ENCODE results near the gene CTCFL. TPM values are rescaled to one million over a fixed set of nuclear protein-coding genes. Genes with fewer than 3 reads are reported as not detected.
"Not testable (repeated sequence)": the region's sequence is repeated elsewhere in the genome, so short reads cannot be mapped to it uniquely, and the experiment has no call there.

CTCFL gene
- total RNA-seq, 1 donor from 2014 or later: not detected

DNA sequence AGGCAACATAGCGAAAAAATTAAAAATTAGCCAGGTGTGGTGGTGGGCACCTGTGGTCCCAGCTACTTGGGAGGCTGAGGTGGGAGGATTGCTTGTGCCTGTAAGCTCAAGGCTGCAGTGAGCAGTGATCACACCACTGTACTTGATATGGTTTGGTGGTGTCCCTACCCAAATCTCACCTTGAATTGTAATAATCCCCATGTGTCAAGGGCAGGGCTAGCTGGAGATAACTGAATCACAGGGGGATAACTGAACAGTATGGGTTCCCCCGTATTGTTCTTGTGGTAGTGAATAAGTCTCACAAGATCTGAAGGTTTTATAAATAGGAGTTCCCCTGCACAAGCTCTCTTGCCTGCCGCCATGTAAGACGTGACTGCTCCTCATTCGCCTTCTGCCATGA is 52.5 kb downstream of the CTCFL start:
- intact Hi-C loops (cut with micrococcal nuclease); ATAC-seq; DNase-seq: not testable (repeated sequence)

DNA sequence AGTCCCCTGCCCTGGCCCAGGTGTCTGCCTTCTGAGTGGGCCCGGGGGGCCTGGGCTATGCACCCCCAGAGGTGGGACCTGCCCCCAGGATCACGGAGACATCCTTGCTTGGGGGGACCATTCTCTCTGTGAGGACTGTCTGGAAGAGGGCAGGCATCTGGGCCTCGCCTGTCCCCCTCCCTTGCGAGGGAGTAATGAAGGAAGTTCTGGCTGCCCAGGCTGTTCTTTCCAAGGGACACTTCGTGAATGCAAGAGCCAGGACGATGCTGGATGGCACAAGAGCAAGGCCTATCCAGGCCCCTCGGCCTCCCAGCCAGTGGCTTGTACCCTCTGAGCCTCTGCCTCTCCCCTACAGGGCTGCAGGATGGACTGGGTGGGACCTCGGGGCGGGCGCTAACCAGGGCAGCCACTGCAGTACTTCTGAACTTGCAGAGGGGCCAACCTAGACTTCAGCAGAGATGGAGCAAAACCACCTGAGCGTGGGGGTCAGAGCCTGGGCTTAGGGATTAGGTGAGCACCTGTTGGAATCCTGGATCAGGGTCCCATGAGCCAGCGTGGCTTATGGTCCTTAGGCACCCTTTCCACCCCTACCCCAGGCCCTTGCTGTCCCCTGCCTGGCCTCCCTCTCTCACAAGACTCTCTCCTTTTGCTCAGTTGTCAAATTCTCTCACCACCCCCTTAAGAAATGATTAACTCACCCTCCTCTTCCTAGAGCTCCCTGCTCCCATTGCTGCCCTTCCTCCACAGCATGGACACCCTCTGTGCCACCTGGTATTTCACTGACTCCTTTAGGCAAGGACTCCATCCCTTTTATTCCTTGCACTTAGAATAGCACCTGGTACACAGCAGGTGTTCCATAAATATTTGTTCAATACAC is 53.2 kb downstream of the CTCFL start:
- DNase-seq (no peak), ATAC-seq (no peak)
- intact Hi-C loops (cut with micrococcal nuclease): no loop called here

DNA sequence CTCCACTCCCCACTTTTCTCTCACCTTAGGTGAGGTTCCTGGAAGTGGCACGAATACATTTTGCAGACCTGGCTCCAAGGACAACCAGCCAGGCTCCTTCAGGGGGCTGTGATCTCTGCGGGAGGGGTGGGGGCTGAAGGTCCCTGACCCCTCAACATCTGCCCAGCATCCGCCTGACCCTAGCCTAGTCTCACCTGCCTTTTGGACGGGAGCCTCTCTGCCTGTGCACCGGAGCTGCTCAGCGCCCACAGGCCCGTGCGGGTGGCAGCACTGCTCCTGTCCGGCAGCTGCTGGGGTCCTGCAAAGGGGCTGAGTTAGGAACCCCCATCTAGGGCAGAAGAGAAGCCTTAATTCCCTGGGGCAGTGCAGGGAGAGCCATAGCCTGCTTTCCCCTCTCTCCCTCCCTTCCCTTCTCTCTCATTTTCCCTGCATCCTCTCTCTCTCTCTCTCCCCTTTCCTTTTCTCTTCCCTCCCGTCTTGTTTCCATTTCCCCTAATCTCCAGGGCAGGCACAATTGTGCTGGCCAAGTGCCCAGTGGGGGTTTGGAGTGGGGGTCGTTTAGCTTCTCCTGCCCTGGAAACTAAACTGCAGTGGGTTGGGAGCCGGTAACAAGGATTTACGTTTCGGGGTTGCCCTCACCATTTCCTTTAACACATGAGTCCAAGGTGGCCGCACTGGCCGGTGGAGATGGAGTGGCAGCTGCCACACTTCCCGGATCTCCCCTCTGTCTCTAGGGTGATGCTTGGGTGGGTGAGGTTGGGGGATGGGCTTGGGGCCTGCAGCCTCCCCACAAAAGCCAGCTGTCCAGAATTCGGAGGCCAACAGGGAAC is 54.1 kb downstream of the CTCFL start:
- intact Hi-C loops (cut with micrococcal nuclease): no loop called here
- ATAC-seq: no peak
- no peak for DNase-seq

DNA sequence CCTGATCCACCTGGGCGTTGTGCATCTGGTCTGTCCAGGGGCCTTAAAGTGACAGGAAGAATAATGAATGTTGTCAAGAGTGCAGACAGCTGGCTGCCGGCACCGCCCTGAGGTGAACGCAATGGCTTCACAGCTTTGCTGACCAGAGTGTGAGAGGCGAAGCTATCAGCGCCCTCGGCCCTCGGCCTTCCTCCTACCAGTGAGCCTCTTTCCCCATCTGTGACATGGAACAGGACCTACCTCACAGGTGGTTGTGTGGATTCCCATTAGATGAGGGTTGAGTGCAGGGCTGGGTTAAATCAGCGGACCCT is 54.8 kb downstream of the CTCFL start:
- intact Hi-C loops (cut with micrococcal nuclease): no loop called here
- DNase-seq: no peak
- no peak for ATAC-seq

DNA sequence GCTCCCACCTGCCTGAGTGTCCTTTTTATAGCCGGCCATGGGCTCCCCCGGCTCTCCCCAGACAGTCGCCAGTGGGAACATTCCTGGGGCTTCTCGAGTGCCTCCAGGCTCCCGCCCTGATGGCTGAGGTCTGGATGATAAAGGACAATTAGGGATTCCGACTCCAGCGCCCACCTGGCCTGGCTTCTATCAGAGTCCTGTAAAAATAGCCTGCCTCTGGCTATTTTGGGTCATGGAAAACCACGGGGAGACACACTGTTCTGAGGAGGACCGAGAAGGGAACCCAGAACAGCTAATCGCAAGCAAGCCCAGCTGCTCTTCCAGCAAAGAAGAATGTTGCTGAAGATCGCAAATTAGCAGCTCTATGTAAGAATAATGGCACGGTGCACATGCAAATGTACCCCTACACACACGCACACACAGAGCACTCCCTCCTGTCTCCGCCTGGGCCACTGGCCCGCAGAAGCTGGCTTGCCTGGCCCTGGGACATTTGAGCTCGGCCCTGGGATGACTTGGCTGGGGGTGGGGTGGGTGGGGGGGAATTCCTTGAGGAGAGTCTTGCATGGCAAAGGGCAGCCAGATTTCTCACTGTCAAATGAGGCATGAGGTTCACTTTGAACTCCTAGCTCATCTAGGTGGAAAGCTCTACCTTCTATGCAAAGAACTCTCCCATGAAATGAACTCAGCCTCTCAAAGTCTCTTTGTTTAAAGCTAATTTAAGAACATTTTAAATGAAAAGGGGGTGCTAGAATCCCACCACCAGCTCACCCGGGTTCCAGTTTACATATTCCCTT is 55.3 kb downstream of the CTCFL start:
- DNase-seq (peak; percentile 83), ATAC-seq (peak; percentile 93)
- intact Hi-C loops (cut with micrococcal nuclease): no loop called here

DNA sequence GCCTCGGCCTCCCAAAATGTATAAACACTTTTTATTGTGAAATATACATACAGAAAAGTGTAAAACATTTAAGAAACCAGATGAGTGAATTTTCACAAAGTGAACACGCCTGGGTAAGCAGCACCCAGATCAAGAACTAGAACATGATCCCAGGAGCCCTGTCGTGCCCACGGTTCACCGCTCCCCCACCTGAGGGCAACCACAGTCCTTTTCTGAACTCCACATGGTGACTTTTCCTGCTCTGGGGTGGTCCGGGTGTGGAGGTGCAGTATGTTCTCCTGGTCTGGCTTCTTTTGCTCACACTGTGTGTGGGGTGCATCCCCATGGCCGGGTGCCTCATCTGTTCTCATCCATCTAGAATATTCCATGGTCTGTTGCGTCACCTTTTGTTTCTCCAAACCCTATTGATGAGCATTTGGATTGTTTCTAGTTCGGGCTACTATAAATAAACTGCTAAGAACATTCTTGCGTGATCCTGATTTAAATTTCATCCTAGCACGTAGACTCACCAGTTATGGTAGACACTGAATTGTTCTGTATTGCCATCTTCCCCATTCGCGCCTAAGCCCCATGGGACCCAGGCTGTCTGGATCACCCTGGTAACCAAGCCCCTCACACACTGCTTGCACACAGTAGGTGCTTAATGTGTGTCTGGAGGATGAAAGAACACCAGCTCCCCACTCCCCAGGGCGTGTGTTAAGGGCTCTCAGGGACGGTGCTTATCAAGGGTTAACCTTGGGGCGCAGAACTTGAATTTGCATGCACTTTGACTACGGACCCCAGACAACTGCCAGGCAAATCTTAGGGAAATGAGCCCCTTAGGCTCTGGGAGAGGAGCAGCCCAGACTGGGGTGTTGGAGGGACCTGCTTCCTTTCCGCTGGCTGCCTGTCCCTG is 56.2 kb downstream of the CTCFL start:
- intact Hi-C loops (cut with micrococcal nuclease): no loop called here
- ATAC-seq (peak; percentile 1), DNase-seq (no peak)

DNA sequence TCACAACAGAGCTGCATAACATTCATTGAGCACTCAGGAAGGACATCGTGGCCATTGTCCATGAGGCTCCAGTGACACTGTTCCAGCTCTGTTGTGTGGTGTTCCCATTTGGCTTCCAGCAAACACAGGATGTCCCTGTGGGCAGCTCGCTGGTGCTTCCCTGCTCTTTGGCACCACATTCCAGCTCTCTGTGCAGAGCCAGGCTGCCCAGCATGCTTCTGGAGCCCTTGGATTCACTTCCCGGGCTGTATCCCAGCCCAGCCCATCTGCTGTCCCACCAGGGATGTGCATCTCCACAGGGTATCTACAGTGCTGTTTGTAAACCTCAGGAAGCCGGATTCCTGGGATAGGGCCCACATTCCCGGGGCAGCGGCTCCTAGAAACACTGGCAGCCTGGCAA is 57.2 kb downstream of the CTCFL start:
- intact Hi-C loops (cut with micrococcal nuclease): no loop called here
- ATAC-seq (peak; percentile 32), DNase-seq (no peak)

DNA sequence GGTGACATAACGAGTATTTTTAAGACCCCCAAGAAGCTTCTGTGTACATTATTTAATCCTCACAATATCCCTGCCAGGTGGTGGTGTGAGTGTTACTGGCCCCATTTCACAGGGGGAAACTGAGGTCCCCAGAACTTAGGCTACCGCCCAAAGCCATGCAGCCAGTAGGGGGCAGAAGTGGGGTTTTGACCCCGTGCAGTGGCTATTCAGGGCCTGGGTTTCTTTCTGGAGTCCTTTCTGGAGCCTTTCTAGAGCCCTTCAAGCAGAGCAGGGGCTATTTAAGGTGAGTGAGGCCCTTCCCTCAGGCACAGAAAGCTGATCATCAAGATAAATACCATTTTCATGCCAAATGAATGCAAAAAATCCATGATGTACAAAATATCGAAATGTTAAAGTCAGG is 59.0 kb downstream of the CTCFL start:
- no peak for DNase-seq
- ATAC-seq: no peak
- intact Hi-C loops (cut with micrococcal nuclease): no loop called here

DNA sequence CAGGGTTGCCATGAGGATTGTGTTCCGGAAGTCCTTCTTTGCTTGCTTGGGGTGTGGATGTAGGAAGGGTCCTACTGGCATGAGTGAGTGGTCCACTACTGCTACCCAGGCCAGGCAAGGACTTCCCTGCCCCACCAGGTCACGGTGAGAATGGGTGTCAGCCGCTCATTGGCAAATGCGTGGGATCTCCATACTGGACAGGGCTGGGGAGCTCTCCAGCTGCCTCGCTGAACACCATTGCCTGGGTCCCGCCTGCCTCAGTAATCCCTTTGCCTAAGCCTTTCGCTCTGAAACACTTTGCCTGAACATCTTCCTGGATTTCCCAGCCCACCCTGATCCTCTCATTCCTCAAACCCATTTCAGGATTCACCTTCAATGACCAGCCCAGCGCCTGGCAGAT is 59.5 kb downstream of the CTCFL start:
- ATAC-seq (no peak), DNase-seq (no peak)
- intact Hi-C loops (cut with micrococcal nuclease): no loop called here

DNA sequence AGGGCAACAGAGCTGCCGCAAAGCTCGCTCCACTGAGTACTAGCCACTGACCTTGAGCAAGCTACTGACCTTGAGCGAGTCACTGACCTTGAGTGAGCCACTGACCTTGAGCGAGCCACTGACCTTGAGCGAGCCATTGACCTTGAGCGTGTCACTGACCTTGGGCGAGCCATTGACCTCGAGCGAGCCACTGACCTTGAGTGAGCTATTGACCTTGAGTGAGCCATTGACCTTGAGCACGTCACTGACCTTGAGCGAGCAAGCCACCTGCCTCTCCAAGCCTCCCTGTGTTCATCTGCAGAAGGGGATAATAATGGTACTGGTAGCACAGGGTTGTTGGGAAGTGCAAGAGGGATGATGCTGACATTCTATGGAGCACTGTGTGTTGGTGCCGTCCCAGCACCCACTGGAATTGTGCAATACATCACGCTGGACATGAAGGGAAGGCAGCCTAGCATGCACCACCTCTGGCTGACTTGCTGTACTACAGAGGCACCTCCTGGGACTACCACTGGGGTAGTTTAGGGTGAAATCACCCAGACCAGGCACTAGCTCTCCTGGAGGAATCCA is 60.2 kb downstream of the CTCFL start:
- intact Hi-C loops (cut with micrococcal nuclease): no loop called here
- DNase-seq (no peak), ATAC-seq (no peak)

DNA sequence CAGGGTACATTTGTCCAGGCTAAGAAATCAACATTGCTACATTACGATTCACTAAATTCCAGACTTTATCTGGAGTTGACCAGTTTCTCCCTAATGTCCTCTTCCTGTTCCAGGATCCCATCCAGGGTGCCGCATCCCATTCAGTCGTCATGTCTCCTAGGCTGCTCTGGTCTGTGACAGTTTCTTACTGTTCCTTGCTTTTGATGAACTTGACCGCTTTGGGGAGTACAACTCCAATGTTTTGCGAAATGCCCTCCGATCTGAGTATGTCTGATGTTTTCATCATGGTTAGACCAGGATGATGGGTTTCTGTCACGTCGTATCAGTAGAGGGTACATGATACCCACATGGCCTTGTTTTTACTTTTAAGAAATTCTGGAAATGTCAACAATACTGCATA is 62.2 kb downstream of the CTCFL start:
- ATAC-seq (no peak), DNase-seq (no peak)
- intact Hi-C loops (cut with micrococcal nuclease): no loop called here

DNA sequence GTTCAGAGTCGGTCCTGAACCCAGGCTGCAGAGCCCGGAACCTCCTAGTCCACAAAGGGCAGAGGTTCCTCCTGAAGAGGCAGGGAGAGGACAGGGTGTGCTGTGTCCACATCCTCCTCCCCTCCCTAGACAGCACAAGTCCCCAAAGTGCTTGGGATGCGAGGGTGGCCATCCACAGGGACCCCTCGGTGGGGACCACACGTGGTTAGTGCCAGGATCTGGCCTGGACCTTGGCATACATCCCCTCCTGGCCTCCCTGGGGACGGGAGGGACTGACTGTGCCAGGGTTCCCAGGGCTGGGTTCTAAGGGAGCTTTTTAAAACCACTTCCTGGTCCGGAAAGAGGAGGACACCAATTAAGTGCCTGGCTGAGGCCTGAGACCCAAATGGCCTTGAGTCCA is 63.2 kb downstream of the CTCFL start:
- intact Hi-C loops (cut with micrococcal nuclease): no loop called here
- DNase-seq: no peak
- ATAC-seq: no peak

DNA sequence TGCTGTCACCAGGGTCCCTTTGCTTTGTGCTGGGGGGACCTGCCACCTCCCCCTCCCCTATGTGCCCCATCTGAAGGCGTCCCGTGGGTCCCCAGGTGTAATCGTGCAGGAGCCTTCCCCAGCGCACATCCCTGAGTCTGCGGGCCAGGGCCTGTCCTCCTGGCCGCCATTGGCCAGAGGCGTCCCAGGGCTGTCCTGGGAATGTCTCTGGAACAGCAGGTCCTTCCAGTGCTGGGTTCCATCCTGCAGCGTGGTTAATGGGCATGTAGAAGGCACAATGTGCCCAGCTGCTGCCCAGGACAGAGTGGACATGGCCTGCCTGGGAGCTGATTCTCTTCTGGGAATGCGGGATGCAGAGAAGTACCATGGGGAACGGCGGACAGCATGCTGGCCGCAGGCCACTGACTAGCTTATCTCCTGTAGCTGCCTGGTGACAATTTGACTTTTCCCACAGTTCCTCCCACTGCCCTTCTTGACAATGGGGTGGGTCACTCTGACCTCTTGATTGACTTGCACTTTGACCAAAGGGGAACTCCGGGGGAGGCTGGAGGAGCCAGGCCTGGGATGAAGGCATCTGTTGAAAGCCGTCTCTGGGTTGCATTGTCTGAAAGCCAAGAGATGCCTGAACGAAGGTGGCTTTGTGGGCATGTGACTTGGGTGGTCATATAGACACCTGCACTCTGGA is 64.0 kb downstream of the CTCFL start:
- ATAC-seq: peak; percentile 71
- intact Hi-C loops (cut with micrococcal nuclease): no loop called here
- peak; percentile 61 for DNase-seq

DNA sequence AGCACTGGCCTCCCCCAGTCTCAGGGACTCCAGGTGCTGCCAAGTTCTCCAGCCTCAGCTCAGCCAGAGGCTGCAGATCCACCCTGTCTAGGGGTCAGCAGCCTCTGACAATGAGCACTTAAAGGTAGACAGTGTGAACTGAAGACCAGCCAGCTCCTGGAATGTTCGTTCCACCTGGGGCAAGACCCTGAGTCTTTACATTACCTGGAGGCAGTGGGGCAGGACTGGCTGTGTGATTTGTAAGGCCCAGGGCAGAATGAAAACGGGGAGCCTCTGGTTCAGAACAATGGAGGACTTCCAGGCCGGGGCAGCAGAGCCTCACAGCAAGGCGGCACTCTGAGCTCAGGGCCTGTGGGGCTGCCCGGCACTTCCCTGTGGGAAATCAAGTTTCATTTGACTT is 65.0 kb downstream of the CTCFL start:
- intact Hi-C loops (cut with micrococcal nuclease): no loop called here
- no peak for ATAC-seq

DNA sequence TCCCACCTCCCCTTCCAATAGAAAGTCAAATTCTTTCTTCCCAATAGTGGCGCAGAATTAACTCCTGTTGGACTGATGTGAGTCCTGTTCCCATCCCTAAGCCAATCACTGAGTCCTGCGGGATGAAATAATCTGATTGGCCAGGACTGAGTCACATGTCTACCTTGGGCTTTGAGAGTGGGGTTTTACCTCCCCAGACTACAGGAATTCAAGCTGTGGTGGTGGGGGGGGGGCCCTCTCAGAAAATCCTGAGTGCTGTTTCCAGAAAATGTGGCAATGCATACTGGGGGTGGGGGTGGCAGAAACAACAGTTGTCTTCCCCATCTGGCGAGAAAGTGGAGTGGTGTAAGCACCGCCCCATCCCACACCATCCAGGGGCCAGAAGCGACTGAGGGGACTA is 65.7 kb downstream of the CTCFL start:
- intact Hi-C loops (cut with micrococcal nuclease): no loop called here
- DNase-seq: no peak
- ATAC-seq: no peak

More for the DNA sequence above, 65.0 kb downstream of the CTCFL start:
- no peak for DNase-seq

DNA sequence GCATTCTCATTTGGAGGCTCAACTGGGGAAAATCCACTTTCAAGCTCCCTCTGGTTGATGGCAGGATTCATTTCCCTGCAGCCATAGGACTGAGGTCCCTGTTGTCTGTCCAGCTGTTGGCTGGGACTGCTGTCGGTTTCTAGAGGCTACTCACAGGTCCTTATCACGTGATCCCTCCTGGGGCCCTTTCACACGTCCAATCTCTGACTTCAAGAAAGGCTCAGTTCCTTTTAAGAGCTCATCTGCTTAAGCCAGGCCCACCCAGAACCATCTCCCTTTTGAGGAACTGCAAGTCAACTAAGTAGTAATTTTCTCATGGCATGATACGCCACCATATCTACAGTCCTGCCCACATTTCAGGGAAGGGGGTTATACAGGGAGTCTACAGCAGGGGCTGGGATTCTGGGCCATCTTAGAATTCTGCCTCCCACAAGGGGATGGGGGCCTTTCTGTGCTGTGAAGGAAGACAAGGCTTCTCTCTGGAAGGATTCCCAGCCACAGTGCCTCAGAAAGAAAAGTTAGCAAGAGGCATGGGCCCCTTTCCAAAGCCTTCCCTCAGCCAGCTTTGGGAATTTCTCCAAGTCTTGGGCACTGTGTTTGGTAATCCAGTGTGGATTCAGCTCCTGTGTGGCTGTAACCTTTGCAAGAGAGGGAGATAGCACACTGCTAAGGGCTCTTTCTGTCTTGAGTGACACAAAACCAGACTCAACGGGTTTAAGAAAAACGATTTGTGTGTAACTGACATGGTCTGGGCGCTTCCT is 66.4 kb downstream of the CTCFL start:
- intact Hi-C loops (cut with micrococcal nuclease): no loop called here

More for the DNA sequence above, 66.4 kb downstream of the CTCFL start:
- DNase-seq (no peak), ATAC-seq (peak; percentile 63)
